T-helper 17 cell (primary cell): ENCODE data around the gene ERG. TPM values are rescaled to one million over a fixed set of nuclear protein-coding genes. Genes with fewer than 3 reads are reported as not detected.

Source experiments
- total RNA-seq, 4 donors: library from RNA in 2 of 4; stranded (reverse) in 2 of 4; gene quantifications; one replicate each; pipeline ENCODE4 v1.2.3 and lab custom pipeline; 2022 to 2026

Gene ERG
- total RNA-seq, 2 donors from 2014 or later: not detected

Other genes with a start within 250 kb of the ERG start
- under 1 TPM in 1 of 2 donors, not detected in 1; 0.12 TPM for gene KCNJ15, start 241.5 kb downstream of the ERG start, total RNA-seq